ENCODE results near the gene SIRT5.

The SIRT5 gene

DNA sequence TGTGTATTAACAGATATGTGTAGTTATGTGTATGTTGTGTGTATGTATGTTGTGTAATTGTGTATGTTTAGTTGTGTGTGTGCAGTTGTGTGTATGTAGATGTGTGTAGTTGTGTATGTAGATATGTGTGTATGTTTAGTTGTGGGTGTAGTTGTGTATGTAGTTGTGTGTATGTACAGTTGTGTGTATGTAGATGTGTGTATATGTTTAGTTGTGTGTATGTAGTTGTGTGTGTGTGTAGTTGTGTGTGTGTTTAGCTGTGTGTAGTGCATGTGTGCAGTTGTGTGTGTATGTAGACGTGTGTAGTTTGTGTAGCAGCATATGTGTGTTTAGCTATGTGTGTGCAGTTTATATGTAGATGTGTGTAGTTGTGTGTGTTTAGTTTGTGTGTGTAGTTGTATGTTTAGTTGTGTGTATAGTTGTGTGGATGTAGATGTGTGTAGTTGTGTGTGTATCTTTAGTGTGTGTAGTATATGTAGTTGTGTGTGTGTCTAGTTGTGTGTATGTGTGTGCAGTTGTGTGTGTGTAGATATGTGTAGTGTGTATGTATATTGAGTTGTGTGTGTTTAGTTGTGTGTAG is 16.3 kb downstream of the SIRT5 start:
- DNase-seq: no peak

DNA sequence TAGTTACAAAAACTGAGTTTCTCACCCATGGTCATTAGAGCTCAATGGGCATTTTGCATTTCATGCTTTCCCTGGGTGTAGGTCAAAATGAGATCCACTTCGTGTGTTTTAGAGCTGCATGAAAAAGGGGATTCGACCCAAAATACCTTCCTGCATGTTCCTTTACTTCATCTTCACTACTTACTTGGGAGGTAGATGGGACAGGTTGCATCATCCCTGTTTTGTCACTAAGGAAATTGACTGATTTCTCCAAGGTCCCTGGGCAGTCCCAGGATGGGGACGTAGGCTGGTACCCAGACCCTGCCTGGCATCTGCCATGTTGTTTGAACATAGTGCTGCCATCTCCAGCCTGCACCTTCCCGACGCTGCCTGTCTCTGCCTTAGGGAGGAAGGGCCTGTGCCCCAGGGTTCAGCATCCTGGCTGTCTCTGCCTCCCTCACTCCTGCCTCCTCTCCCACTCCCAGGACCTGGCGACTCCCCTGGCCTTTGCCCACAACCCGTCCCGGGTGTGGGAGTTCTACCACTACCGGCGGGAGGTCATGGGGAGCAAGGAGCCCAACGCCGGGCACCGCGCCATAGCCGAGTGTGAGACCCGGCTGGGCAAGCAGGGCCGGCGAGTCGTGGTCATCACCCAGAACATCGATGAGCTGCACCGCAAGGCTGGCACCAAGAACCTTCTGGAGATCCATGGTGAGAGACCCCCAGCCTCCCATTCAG is 17.0 kb downstream of the SIRT5 start:
- DNase-seq: no peak

DNA sequence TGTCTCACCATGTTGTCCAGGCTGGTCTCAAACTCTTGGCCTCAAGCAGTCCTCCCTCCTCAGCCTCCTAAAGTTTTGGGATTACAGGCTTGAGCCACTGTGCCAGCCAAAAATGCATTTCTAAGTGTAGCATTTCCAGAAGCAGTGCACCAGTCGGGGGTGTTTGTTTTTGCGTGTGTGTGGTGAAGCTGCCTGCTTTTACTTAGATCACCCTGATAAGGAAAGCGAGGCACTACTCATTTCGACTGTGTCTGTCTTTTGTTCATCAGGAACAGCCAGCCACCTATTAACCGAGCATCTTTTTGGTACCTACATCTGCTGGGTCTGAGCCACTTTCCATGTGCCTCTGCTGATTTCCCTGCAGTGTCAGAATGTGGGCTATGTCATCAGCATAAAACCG is 18.7 kb downstream of the SIRT5 start:
- DNase-seq: no peak

DNA sequence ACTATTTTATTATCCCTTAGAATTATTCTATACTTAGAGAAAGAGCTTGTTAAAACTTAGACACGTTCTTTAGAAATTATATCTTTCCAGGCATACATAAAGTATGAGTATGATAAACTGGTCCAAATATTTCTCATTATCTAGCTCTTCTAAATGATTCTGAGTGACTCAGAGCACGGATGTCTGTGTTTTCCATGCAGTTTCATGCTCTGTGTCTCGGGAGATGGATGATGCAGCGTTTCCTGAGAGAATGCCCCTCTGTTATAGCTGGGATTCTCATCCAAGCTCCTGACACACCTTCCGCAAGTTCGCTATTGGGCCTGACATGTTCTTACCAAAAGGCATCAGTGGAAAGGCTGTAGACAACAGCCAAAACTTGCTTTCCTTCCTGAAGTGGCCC is 19.3 kb downstream of the SIRT5 start:
- no peak for DNase-seq

DNA sequence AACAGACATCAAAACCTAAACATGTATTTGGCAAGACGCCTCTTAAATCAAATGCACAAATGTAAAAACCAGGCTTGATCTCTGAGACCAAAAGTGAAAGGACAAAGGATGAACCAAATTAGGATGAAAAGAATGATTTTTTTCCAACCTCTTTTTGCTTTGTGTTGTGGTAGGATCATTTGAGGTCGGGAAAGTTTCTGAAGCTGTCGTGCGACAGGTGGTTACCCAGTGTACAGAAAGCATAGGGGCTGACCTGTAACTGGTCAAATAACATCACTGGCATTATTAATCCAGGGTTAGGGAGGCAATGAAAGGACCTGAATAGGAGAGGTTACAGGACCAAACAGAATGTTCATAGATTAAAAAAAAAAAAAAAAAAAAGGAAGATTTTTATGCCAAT is 22.7 kb downstream of the SIRT5 start:
- no peak for DNase-seq

DNA sequence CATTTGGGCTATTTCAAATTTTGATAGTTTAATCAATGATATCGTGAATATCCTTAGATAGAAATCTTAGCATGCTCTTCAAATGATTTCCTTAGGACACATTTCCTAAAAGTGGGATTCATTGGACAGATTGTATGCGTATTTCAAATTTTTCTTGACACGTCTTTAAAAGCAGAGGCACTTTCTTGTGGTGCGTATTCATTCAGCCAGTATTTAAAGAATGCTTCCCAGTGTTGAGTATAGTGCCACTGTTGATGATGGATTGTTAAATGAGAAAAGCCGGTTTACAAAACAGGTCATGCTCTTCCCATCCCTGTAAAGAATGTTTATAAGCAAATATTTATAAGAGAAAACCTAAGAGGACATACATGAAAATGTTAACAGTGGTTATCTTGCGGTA is 25.6 kb downstream of the SIRT5 start:
- no peak for DNase-seq

DNA sequence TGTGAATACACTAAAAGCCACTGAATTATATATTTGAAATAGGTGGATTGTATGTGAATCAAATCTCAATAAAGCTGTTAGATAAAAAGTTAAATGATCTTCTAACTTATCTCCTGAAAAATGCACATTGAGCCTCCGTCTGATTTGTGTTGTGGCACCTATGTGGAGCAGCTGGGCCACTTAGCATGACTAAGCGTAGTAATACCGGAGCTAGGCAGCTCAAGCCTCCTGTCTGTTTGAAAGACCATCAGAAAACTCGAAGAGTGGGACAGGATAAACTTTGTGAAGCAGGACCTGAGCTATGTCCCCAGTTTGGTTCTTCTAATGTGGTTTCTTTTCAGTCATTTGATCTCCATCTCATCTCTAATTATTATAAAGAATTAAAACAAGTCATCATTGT is 29.7 kb downstream of the SIRT5 start:
- no peak for DNase-seq

DNA sequence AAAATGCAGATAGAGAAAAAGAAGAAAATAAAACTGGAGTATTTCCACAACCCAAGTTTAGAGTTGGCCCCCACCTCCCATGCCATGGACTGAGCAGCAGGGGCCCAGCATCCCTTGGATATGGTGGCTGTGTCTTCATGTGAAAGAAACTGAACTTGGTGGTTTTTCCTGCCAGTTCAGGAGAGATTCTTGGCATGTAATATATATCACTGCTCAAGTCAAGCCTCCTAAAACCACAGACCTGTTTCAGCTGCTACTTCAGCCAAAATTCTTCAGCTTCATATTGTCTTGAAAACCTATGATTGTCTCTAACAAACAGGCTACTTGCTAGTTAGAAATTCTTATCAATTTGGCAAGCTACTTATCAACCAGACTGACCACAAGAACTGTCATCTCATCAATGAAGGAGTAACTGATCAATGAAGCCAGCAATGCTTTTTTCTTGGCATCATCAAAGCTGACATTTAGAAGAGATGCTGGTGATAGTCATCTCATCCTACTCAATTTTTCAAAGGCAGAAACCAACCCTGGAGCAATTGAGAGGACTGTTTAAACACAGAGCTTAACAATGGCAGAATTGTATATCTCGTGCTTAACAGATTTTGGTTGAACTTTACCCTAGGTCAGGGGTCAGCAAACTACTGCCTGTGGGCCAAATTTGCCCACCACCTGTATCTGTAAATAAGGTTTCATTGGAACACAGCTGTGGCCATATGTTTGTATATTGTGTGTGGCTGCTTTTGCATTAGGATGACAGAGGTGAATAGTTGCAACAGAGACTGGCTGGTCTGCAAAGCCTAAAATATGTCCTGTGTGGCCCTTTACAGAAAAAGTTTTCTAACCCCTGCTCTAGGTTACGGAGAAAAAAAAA is 30.4 kb downstream of the SIRT5 start:
- no peak for DNase-seq

DNA sequence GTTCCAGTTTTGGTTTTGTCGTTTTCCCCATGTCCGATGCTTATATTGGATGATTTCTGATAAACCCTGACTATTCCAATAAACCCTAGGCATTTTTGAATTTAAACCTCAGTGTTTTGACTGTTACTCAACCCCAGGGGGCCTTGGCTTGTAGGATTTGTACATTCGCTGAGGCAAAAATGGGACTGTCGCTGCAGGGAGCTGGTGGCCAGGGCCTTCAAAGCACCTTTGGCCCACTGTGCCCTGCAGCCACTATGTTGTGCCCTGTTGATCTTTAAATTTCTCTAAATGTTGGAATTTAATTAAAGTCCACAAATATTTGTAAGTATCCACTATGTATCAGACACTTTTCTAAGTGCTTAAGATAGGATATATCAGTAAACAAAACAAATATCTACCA is 31.2 kb downstream of the SIRT5 start:
- DNase-seq: no peak

DNA sequence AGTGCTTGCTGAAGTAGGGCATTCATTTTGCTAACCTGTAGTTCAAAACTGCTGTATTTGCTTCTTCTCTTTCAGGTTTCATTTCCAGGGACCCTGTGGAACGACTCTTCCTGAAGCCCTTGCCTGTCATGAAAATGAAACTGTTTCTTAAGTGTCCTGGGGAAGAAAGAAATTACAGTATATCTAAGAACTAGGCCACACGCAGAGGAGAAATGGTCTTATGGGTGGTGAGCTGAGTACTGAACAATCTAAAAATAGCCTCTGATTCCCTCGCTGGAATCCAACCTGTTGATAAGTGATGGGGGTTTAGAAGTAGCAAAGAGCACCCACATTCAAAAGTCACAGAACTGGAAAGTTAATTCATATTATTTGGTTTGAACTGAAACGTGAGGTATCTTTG is 37.3 kb downstream of the SIRT5 start:
- no peak for DNase-seq

DNA sequence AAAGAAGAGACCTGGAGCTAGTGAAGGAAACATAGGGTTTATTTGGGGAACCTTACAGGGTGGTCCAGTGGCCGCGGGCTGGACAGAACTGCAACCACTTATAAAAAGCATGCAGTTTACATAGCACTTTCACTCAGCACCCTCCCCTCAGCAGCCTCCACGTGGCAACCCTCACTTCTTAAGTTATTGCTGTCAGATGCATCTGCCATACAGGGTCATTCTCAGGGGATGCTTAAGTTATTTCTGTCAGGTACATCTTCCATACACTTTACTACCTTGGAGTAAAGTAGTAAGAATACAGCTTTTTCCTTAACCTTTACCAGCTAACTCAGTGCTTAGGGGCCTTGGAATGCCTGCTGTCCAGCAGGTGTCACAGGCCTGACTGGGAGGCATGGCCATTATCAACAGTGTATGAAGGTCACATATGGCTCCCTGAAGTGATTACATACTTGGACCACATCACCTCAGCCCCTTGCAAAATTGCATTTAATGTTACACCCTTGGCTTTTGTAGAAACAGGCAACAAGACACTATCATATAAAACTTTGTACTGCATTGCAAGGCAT is 38.7 kb downstream of the SIRT5 start:
- no peak for DNase-seq

DNA sequence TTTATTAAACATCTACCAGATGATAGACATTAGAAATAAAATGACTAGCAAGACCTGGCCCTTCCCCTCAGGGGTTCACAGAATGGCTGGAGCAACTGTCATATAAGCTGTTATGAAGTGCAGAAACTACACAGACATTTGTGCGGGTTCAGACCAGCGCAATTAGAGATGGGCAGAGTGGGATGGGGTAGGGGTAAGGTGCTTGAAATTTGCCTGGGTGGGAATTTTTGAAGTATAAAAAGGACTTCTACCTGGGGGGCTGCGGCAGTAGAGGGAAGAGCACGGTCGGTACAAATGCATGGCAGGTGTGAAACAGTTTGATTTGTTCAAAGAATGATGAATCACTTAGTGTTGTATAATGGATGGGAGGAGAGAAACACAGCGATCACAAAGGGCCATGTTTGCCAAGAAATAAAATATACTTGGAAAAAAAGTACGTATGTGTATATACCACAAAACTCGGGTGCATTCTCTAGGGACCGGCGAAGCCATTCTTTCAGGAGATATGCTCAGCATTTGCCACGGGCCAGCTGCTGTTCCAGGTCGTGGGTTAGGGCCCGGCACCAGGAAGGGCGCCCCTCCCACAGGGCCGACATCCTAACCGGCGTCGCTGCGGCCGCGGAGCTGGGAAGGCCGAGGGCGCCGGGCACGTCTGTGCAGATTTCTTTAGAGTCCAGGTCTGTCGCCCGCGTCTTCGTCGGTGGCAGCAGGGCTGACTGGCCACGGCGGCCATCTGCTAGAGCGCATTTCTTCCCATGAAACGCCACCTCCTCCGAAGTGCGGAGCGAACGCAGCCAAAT is 39.9 kb downstream of the SIRT5 start:
- DNase-seq: peak; percentile 30

DNA sequence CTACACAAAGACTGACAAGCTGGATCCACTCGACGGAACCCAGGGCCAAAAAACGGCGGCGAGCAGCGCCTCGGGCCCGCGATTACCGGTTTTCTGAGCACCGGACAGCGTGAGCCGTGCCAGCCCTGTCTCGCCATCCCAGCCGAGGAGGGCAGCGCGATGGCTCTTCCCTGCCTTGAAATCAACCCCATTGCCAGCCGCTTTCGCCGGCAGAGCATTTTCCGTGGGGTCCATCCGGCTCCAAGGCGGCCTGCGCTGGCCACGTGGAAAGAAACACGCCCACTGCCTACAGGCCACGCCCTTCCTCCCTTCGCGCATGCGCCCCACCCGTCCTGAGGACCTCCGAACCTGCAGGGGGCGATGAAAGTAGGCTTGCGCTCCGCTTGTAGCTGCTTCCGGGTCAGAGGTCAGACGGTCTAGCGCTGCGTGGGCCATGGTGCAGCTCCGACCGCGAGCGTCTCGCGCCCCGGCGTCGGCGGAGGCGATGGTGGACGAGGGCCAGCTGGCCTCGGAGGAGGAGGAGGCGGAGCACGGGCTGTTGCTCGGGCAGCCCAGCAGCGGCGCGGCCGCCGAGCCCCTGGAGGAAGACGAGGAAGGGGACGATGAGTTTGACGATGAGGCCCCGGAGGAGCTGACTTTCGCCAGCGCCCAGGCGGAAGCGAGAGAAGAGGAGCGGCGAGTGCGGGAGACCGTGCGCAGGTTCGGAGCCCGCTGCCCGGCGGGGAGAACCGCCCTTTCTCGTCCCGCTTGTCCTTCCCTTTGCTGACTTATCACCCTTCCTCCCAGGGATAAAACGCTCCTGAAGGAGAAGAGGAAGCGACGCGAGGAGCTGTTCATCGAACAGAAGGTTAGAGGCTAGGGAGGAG is 40.8 kb downstream of the SIRT5 start, which contains the start of gene NOL7:
Gene NOL7, plus strand, starts transcription at position 410 of the 866 bp plus-strand sequence. Its CDS starts 24 bp downstream, at position 434.
- peak; percentile 100 for DNase-seq

DNA sequence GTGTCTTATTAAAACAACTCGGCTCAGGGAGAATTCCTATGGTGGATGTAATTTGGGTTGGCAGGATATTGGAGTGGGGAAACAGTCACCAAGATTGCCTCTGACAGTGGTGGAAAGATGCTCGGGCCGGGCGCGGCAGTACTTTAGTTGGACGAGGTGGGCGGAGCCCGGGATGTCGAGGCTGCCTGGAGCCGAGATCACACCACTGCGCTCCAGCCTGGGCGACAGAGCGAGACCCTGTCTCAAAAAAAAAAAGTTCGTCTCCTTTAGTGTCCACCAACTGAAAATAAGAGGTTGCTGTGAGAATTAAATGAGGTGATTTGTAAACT is 41.4 kb downstream of the SIRT5 start:
- no peak for DNase-seq

DNA sequence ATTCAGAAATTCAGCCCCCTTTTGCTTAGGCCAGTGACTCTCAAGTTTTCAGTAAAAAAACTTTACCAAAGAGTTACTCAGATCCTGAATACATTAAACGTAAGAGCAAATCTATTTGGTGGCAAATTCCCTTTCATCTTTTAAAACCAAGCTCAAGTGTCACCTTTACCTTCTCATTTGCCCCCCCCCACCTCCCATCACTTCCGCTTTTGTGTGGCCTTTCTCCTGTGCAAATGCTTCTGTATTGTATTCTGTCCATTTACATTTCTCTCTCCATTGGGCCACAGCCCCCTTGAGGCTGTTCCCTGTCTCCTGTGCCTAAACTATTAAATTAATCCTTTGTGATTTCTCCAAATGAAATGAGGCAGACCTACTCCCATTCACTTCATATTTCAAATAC is 42.7 kb downstream of the SIRT5 start:
- DNase-seq: no peak

DNA sequence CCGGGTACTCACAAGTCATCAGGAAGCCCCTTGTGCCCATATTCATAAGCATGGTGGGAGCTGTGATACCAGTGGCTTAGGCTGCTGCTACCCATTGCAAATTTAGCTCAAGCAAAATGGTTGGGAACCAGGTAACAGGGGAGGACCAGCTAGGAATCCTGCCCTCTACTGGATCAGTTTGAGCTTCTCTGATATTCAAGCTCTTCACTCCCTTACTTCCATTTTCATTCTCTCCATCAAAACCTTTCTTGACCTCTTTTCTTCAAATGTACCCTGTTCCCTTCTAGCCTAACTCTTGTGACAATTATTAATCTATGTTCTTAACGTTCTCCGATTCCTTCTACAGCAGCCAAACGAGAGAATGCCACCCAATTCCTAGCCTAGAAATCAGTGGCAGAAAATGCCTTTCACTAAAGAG is 50.5 kb downstream of the SIRT5 start:
- peak; percentile 40 for DNase-seq

DNA sequence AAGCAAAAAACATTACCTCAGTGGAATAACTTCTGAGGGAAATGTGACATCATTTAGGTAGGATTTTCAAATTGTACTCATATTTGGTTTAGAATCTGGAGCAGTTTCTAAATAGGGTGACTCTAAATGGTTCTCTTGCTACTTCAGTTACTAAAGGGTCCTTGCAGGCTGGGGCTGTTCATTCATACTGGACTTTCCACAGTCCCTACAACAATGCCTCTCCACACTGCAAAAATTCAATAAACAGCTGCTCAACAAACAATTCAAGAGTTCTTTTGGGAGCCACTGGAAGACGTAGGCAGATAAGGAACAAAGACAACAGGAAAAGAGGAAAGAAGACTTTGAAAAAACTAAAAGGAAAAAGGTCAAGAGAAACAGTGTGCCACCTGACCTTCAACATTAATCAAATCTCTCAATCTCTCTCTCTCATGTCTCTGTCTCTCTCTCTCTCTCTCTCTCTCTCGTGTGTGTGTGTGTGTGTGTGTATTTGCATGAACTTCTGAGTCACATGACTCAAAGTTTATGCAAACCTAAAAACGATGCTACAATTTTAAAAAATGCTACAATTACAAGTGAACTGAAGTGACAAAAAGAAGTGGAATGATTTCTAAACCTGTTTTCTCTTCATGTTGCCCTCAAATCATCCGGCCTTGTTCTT is 55.2 kb downstream of the SIRT5 start:
- no peak for DNase-seq

DNA sequence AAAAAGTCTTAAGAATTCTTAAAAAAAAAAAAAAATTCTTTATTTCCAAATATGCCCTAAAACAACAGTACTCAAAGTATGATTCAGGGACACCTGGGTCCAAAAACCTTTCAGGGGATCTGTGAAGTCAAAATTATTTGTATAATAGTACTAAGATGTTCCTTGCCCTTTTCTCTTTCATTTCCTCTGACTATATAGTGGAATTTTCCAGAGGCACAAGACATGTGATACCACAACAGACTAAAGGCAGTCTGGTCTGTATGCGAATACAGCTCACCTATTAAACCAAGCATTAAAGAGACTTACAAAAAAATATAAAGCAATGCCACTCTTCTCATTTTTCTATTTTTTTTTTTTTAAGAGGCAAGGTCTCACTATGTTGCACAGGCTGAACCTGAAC is 56.1 kb downstream of the SIRT5 start:
- DNase-seq: no peak

DNA sequence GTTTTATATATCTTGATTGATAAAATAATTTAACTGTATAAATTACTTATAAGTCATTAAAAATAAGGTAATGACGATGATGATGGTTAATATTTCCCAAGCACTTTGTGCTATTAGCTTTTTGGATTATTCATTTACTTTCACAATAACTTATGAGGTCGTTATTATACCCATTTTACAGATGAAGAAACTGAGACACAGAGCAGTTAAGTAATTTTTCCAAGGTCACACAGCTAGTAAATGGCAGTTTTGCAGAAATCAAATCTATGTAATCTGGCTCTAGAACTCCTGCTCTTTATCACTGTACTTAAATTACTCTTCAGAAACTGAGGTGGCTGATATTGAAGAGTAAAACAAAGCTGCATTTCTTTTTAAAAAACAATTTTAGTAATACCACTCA is 58.9 kb downstream of the SIRT5 start:
- no peak for DNase-seq

DNA sequence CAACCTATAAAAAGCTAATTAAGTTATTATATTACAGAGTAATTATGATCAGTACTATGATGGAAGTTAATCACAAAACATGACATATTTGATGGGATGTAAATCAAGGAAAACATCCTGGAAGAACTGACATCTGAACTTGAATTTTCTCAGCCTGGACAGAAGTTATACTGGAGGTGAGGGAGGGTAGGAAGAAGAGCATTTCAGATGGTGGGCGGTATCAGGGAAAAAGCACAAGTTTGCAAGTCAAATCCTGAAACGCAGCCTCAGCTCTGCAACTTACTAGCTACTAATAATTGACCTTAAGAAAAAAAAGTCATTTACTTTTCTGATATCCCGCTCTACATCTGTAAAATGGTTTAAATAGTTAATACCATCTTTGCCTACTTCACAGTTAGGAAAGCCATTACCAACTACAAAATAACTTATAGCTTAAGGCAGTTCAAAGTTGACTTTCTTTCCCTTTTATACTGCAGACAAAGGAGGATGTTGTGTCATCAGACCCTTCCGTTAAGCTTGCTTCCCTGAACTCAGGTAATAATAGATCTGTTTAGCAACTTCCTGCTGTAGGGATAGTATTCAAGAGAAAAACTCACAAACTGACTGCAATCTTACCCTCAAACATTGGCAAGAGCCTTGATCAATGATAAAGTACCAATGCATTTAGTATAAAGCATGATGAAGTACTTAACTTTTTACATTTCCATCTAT is 61.7 kb downstream of the SIRT5 start:
- DNase-seq: no peak

DNA sequence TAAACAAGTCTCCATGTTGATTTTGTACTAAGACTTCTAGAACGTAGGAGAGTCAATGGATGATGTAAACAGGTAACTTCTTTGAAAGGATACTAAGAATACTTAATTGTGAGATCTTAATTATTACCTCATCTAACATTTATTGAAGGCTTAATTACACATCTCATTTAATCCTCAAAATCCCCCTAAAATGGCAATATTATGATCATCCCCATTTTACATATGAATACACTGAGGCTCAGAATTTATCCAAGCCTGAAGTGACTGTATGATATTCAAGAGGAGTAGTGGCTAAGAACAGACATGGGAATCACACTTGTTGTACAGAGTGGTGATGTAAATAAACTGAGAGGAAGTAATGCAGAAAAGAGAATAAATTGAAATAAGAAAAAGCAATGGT is 63.6 kb downstream of the SIRT5 start:
- DNase-seq: no peak

Data from eye (tissue), 1 donor.